Measurements from ENCODE around the gene FOXP1.
"Not testable (repeated sequence)": the region's sequence is repeated elsewhere in the genome, so short reads cannot be mapped to it uniquely, and the experiment has no call there.

DNA sequence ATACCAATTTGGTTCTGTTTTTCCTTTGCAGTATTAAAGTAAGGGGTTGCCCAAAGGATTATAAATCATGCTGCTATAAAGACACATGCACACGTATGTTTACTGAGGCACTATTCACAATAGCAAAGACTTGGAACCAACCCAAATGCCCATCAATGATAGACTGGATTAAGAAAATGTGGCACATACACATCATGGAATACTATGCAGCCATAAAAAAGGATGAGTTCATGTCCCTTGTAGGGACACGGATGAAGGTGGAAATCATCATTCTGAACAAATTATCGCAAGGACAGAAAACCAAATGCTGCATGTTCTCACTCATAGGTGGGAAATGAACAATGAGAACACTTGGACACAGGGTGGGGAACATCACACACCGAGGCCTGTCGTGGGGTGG, 259.3 kb downstream of the FOXP1 start:
- TF ChIP-seq, protein P1, sequence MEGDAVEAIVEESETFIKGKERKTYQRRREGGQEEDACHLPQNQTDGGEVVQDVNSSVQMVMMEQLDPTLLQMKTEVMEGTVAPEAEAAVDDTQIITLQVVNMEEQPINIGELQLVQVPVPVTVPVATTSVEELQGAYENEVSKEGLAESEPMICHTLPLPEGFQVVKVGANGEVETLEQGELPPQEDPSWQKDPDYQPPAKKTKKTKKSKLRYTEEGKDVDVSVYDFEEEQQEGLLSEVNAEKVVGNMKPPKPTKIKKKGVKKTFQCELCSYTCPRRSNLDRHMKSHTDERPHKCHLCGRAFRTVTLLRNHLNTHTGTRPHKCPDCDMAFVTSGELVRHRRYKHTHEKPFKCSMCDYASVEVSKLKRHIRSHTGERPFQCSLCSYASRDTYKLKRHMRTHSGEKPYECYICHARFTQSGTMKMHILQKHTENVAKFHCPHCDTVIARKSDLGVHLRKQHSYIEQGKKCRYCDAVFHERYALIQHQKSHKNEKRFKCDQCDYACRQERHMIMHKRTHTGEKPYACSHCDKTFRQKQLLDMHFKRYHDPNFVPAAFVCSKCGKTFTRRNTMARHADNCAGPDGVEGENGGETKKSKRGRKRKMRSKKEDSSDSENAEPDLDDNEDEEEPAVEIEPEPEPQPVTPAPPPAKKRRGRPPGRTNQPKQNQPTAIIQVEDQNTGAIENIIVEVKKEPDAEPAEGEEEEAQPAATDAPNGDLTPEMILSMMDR (IDR thresholded peaks at IDR 0.05) = not testable (repeated sequence)
- not testable (repeated sequence) for TF ChIP-seq POLR2A (IDR thresholded peaks at IDR 0.05)

Measured in uterus (tissue), 2 donors.